ENCODE results near the gene POU3F1. TPM values are rescaled to one million over a fixed set of nuclear protein-coding genes. Genes with fewer than 3 reads are reported as not detected.

POU3F1 gene
- total RNA-seq, 1 experiment from 2014 or later, result 5.8 TPM

DNA sequence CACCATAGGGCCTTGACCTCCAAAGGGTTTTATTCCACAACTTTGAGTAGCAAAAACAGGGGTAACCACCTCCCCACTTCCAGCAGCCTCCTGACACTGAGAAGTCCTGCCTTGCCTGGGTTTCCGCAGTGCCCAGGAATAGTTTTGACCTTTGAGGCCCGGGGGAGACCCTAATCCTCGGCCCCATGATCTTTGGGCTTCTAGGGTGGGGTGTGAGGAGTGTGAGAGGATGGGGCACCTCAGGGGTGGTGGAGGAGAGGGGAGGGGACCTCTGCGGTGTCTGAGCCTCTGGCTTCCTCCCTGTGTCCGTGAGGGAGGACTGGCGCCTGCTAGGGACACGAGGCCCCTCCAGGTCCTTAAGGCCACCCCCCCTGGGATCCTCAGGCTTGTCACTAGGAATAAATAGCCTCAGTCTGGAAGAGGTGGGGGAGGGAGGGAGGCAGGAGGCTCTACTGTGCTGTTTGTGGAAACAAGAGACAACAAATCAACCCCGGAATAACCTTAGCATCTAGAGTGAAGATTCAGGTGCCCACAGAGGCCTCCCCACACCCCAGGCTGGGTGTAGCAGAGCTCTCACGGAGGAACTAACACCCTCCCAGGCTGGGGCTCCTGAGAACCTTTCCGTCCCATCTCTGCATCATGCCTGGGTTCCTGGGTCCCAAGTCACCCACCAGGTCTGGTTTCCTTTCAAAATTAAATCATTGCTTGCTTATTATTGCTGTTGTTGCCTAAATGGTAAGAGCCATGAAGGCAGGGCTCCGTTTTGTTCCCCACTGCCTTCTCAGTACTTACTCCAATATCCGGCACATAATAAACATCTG is 40.4 kb downstream of the POU3F1 start:
- peaks cover 46 to 47% of the 10 kb centered on the region in 2 experiments for H3K4me1 Mint-ChIP-seq
- no peaks in the 10 kb centered on the region; the same call in 1 of the 2 replicates for H3K27me3 Mint-ChIP-seq (ENCODE audit: low read depth)
- no peak overlapping the region for H3K27ac Mint-ChIP-seq
- no peak overlapping the region for H3T11ph ChIP-seq (ENCODE audit: low read length)
- no peak overlapping the region for H3K23ac ChIP-seq (ENCODE audit: insufficient read length, low read depth, low read length)
- H3K9me3 ChIP-seq (ENCODE audit: control insufficient read depth, low read depth, low read length), result no peaks in the 10 kb centered on the region
- H2AK5ac ChIP-seq (ENCODE audit: insufficient read length, low read length), result no peak overlapping the region
- H3K36me3 Mint-ChIP-seq (ENCODE audit: insufficient read depth in 1 of 3, low read depth in 3 of 3), result peaks cover 0 to 2% (median 0%) of the 10 kb centered on the region in 3 experiments; a peak in 2 of 7 replicates
- H3K4me3 Mint-ChIP-seq, result peak overlapping the region; percentile 53 to 76
- no CpG with 5 or more reads among the region's 12 CpGs for WGBS (ENCODE audit: extremely low coverage, insufficient read length, low lambda C conversion rate)
- H2BK20ac ChIP-seq (ENCODE audit: low read depth, low read length, poor library complexity, severe bottlenecking), result no peak overlapping the region
- no peak overlapping the region for H2BK12ac ChIP-seq (ENCODE audit: insufficient read length, low read depth, low read length)
- peaks cover 11% of the 10 kb centered on the region for H3K4me1 ChIP-seq (ENCODE audit: insufficient read depth, low read length)
- no peaks in the 10 kb centered on the region for H4K20me1 ChIP-seq (ENCODE audit: control insufficient read depth, insufficient read depth, insufficient read length)
- no peak overlapping the region for H3K56ac ChIP-seq (ENCODE audit: insufficient read length, low read depth, low read length)
- TF ChIP-seq, protein P1, sequence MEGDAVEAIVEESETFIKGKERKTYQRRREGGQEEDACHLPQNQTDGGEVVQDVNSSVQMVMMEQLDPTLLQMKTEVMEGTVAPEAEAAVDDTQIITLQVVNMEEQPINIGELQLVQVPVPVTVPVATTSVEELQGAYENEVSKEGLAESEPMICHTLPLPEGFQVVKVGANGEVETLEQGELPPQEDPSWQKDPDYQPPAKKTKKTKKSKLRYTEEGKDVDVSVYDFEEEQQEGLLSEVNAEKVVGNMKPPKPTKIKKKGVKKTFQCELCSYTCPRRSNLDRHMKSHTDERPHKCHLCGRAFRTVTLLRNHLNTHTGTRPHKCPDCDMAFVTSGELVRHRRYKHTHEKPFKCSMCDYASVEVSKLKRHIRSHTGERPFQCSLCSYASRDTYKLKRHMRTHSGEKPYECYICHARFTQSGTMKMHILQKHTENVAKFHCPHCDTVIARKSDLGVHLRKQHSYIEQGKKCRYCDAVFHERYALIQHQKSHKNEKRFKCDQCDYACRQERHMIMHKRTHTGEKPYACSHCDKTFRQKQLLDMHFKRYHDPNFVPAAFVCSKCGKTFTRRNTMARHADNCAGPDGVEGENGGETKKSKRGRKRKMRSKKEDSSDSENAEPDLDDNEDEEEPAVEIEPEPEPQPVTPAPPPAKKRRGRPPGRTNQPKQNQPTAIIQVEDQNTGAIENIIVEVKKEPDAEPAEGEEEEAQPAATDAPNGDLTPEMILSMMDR (conservative IDR thresholded peaks at IDR 0.05), result no peak
- no peak overlapping the region for H4K8ac ChIP-seq (replicated peaks; ENCODE audit: insufficient read length, low read depth, low read length)
- H3K27ac ChIP-seq (ENCODE audit: insufficient read length, low read depth, low read length), result no peak overlapping the region
- no peak overlapping the region for H2BK120ac ChIP-seq (ENCODE audit: low read depth, low read length, poor library complexity, severe bottlenecking)
- H3K23me2 ChIP-seq (ENCODE audit: insufficient read length, low read depth, low read length, poor library complexity, severe bottlenecking), result peaks cover 9% of the 10 kb centered on the region
- H3K79me2 ChIP-seq (ENCODE audit: insufficient read depth, low read length), result peaks cover 12% of the 10 kb centered on the region; the same call in 1 of the 2 replicates
- no peaks in the 10 kb centered on the region for H3K79me1 ChIP-seq (ENCODE audit: insufficient read depth, low read depth, low read length, poor library complexity, severe bottlenecking)
- no peak overlapping the region for H3K4ac ChIP-seq (ENCODE audit: low read depth, low read length)
- no peaks in the 10 kb centered on the region for H3K9me3 Mint-ChIP-seq
- H2AFZ ChIP-seq (ENCODE audit: low read length), result no peak overlapping the region
- no peak overlapping the region for H2BK15ac ChIP-seq (ENCODE audit: low read depth, low read length)
- no peak for DNase-seq
- H4K5ac ChIP-seq (ENCODE audit: insufficient read length, low read depth, low read length), result no peak overlapping the region
- no peak overlapping the region for H3K18ac ChIP-seq (ENCODE audit: insufficient read length, low read depth, low read length)
- H3K4me2 ChIP-seq (ENCODE audit: insufficient read depth, insufficient read length, low read length), result peak overlapping the region; percentile 39
- no peaks in the 10 kb centered on the region for H3K27me3 ChIP-seq (ENCODE audit: insufficient read depth, low read length)
- H2BK5ac ChIP-seq (ENCODE audit: insufficient read length, low read length), result no peak overlapping the region
- no peak overlapping the region for H3K9ac ChIP-seq (ENCODE audit: extremely low read depth, insufficient read length, low read length)
- no peak overlapping the region for H3K14ac ChIP-seq (ENCODE audit: insufficient read depth, low read length)
- no peak overlapping the region for H4K91ac ChIP-seq (ENCODE audit: insufficient read length, low read depth, low read length)

All from H9 (cell line).